Eye (tissue), 1 donor: Measurements from ENCODE around the gene GZMB.
A peak's percentile ranks its signal among the peaks of the same experiment; 100 is the strongest.
"Not testable (repeated sequence)": the region's sequence is repeated elsewhere in the genome, so short reads cannot be mapped to it uniquely, and the experiment has no call there.

Source experiments
- DNase-seq: peaks from one replicate; pipeline ENCODE4 v3.0.0-alpha.2; 2015

Gene GZMB, protein sequence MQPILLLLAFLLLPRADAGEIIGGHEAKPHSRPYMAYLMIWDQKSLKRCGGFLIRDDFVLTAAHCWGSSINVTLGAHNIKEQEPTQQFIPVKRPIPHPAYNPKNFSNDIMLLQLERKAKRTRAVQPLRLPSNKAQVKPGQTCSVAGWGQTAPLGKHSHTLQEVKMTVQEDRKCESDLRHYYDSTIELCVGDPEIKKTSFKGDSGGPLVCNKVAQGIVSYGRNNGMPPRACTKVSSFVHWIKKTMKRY

GRCh38 chr14:24634158-24634557, at the start of gene GZMB:
GZMB (minus strand) TSS chr14:24634190; CDS start chr14:24634160, 30 bp downstream.
- no peak for DNase-seq

GRCh38 chr14:24681056-24681455, 47.1 kb upstream of the GZMB start:
- no peak for DNase-seq

- DNase-seq: no peak
Measured at GRCh38 chr14:24680516-24680915, 46.5 kb upstream of the GZMB start.

DNA sequence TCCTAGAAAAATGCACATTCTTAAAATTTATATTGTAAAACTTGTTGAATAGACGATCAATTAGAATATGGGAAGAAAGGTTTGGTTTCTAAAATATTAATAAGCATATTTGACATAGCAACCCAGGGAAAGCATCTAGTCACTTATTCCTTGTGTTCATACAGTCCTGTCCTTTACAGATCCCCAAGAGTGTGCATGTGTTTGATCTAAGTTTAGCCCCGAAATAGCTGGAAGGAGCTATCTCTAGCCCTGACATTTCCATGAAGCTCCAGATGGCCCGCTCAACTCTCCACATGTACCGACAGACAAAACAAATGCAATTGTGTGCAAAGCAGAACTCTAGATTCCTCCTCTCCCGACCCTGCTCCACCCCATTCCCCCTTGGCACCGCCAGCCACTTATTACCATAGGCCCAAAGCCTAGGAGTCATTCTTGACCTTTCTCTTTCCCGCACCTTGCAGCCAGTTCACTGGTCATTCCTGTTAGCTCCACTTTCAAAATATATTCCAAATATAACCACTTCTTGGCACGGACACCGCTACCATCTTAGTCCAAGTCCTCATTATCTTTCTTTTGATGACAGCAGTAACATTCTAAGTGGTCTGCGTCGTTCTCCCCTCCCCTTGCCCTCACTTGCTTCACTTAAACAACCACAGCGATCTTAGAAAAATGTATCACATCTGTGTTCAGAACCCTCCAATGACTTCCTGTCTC, 45.4 kb upstream of the GZMB start:
- DNase-seq: no peak

DNA sequence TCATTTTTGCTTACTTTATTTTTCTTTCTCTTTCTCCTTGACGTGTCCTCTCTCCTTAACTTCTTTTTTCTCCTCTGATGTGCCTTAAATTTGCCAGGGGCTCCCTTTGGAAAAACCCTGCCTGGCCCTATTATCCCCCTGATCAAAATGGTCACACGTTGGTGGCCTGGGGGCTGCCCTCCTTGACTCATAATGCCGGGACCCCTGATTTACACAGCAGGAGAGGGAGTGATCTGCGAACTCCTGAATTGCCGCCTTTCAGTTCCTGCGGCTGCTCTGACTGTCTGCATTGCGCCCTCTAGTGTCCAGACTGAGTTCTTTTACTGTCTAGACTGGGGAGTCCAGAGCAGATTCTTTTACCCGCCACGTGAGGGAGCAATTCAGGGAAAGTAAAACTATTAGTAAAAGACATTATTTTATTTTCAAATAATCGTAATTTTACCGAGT, 44.8 kb upstream of the GZMB start:
- peak; percentile 92 for DNase-seq

GRCh38 chr14:24677956-24678355, 44.0 kb upstream of the GZMB start:
- no peak for DNase-seq

DNA sequence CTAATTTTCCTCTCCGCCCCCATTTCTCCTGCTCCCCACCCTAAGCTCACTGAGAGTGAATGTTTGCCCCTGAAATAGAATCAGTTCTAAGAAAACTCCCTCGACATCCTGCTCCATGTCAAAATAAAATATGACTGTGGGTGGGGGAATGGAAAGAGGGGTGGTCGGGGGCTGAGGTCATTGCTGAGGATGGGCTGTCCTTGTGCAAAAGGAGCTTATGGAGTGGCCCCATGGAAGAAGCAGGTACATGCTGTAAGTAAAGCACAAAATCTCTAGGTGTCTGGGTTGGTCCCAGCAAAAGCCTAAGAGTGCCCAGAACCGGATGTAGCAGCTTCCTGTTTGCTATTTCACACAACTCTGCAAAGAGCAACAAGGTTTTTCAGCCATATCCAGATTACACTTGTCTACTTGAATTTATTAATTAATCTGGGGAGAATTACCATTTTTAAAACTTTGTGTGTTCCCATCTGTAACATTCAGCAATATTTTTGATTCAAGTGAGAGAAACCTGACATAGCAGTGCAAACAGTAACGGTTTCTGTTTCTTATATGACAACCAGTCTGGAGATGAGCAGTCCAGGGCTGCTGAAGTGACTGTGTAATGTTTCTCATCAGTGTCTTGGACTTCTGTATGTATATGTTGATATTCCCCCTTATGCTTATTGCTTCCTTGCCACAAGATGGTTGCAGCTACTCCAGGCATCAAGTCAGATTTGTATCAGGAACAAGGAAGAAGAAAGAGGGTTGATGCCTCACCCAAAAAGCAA, 40.4 kb upstream of the GZMB start:
- no peak for DNase-seq

DNA sequence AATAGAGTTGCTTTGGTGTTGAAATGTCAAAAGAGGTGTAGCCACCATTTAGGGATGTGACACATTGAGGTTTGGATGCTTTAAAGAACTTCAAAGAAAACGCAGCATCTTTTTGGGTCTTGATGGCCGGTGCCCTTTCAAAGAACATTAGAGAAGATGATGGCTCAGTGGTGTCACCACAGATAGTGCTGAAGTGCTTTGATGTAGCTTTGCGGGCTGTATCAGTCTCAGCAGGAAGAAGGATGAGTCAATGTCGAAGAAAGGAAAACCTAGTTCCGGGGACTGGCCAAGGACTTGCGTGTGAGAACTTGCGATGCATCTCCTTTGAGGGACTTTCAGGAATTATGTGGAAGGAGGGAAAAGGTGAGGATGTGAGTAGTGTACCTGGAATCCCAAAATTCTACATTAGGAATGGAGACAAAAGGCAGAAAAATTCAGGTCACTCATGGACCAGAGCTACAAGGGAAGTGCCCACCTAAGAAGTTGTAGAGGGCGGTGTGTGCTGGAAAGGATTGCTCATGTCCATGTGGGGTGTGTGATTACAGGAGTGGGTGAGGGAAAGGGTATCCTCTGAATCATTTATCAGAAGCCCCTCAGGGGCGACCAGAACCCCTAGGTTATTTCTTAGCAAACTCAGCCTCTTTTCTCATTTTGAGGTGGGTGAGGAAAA, 39.7 kb upstream of the GZMB start:
- no peak for DNase-seq

GRCh38 chr14:24673059-24673458, 39.1 kb upstream of the GZMB start:
- DNase-seq: no peak

DNA sequence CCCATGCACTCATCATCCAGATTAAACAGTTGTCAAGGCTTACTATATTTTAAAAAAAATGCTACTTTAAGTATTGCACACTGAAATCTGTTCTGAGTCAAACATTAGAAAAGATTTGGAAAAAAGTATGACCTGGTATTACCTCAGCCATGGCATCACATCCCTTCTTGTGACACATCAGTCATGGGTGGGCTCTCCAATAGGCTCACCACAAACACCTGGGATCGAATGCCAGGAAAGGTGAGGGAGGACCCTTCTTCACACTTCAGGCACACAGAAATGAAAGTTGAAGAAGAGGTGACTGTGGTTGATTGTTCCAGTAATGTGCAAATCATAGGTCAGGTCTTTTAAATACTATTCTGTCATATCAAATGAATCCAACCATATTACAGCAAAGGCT, 36.6 kb upstream of the GZMB start:
- no peak for DNase-seq

GRCh38 chr14:24669651-24670050, 35.7 kb upstream of the GZMB start:
- DNase-seq: no peak

- DNase-seq: no peak
Measured at GRCh38 chr14:24665440-24665991, 31.5 kb upstream of the GZMB start.

- no peak for DNase-seq
Measured at GRCh38 chr14:24664366-24664765, 30.4 kb upstream of the GZMB start.

- DNase-seq: no peak
Measured at GRCh38 chr14:24662753-24663152, 28.8 kb upstream of the GZMB start.

GRCh38 chr14:24659916-24660570, 26.1 kb upstream of the GZMB start:
- DNase-seq: no peak

DNA sequence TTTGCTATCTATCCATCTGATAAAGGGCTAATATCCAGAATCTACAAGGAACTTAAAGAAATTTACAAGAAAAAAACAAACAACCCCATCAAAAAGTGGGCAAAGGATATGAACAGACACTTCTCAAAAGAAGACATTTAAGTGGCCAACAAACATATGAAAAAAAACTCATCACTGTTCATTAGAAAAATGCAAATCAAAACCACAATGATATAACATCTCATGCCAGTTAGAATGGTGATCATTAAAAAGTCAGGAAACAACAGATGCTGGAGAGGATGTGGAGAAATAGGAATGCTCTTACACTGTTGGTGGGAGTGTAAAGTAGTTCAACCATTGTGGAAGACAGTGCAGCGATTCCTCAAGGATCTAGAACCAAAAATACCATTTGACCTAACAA, 14.4 kb upstream of the GZMB start:
- not testable (repeated sequence) for DNase-seq

DNA sequence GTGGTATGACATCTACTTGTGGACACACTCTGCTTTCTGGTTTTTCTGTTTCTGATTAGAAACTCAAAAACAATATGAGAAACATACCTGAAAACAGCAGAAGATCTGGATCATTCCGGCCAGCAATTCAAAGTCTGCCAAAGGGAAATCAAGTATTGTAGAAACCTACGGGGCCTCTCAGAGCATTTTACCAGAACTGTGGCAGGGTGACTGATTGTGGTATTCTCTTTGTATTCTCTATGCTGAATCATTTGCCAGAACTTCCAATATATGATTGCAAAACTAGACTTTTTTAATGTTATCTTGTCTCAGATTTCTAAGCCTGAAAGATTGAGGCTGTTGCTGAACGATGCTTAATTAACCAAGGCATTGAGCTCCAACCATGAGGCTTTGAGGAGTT, 5.9 kb upstream of the GZMB start:
- no peak for DNase-seq

- no peak for DNase-seq
Measured at GRCh38 chr14:24639270-24639669, 5.3 kb upstream of the GZMB start.

- DNase-seq: no peak
Measured at GRCh38 chr14:24633353-24633752, 637 bp downstream of the GZMB start.

DNA sequence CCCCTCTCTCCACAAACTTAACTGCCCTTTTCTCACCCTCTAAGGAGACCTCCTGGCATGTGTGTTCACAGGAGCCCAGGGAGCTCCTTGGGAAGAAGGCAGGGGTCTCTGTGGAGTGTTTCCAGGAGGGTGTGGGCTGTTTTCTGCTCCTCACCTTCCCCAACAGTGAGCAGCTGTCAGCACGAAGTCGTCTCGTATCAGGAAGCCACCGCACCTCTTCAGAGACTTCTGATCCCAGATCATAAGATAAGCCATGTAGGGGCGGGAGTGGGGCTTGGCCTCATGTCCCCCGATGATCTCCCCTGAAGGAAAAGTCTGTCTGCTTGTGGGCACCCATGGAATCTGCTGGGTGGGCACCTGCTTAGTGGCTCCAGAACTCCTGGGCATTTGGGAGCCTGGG, 1.2 kb downstream of the GZMB start:
- DNase-seq: no peak

DNA sequence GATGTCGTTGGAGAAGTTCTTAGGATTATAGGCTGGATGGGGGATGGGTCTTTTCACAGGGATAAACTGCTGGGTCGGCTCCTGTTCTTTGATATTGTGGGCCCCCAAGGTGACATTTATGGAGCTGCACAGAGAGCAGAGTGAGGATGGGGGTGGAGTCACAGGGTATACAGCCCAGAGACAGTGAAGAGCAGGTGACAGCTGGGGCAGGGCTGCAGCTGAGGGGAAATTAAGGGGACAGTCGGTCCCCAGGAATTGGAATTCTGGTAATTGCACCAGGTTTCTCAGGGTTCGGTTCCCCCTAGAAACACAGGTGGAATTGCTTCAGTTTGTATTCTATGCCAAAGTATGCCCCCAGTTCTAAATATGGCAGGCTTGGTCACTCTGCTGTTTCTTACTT, 1.7 kb downstream of the GZMB start:
- no peak for DNase-seq

- DNase-seq: no peak
Measured at GRCh38 chr14:24631749-24632335, 2.1 kb downstream of the GZMB start.
